ENCODE data around the gene LRP1B.
"Not testable (repeated sequence)": the region's sequence is repeated elsewhere in the genome, so short reads cannot be mapped to it uniquely, and the experiment has no call there.

Gene LRP1B

DNA sequence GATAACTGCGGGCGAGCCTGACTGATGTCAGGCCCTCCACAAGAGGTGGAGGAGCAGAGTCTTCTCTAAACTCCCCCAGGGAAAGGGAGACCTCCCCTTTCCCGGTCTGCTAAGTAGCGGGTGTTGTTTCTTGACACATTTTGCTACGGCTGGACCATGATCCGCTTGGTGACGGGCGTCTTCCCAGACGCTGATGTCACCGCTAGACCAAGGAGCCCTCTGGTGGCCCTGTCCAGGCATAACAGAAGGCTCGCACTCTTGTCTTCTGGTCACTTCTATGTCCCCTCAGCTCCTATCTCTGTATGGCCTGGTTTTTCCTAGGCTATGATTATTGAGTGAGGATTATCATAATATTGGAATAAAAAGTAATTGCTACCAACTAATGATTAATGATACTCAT is 1166.5 kb downstream of the LRP1B start:
- DNase-seq, result not testable (repeated sequence)

DNA sequence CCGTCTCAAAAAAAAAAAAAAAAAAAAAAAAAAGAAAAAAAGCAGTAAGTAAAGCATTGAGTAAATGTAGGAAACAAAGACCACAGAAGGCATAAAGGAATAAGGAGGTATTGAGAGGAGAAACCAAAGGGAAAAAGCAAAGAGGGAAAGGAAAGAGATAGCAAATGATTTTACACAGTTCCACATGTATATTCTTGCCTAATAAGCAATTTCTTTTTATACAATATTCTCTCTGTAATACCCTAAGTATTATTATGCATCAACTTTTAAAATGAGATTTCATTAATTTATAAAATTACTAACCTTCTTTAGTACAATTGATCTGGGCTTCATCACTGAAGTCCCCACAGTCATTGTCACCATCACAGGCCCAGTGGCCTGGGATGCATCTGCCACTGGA is 1180.9 kb downstream of the LRP1B start:
- DNase-seq, result no peak

DNA sequence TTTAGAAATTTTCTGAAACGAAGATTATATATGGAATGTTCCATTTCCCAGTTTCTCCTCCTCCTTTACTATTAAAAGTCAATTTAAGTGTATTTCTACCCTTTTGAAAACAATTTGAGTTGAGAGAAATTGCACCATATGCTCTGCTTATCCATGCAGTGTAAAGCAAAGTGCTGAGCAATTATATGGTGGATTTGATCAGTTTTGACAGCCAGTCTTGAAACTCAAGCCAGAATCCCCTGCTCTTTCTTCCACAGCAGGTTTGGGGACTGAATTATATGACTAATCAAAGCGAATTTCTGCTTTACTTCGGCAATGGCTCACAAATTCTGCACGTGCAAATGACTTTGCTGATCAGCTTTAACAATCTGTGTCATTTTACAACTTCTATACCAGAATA is 1183.6 kb downstream of the LRP1B start:
- DNase-seq, result no peak

DNA sequence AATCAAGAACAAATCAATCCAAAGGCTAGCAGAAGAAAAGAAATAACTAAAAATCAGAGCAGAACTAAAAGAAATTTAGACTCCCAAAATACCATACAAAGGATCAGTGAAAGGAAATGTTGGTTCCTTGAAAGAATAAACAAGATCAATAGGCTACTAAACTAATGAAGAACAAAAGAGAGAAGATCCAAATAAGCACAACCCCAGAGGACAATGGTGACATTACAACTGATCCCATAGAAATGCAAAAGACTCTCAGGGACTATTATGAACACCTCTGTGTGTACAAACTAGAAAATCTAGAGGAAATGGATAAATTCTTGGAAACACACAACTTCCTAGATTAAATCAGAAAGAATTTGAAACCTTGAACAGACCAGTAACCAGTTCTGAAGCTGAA is 1186.9 kb downstream of the LRP1B start:
- no peak for DNase-seq

DNA sequence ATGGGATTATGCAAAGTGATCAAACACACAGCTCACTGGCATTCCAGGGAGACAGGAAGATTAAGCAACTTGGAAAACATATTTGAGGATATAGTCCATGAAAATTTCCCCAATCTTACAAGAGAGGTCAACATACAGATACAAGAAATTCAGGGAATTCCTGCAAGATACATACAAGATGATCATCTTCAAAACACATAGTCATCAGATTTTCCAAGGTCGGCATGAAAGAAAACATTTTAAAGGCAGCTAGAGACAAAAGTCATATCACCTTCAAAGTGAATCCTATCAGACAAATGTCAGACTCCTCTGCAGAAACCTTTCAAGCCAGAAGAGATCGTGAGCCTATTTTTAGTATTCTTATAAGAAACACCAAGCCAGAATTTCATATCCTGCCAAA is 1188.5 kb downstream of the LRP1B start:
- DNase-seq, result no peak

DNA sequence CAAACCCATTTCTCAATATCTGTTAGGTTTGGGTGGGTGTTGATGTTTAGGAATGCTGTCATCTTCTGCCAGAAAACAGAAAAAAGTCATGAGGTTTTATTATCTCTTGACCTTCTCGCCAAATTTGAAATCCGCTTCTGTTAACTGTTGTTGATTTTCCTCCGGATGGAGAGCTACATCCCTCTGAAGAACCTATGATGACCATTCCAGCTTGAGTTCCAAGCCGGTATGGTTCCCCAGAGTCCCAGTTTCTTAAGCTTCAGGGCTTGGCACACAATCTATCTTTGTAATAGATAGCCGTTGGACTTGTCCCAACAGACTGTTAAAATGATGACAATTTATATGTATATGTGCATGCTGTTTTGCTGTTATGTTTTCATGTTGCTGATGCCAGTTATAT is 1201.0 kb downstream of the LRP1B start:
- no peak for DNase-seq

DNA sequence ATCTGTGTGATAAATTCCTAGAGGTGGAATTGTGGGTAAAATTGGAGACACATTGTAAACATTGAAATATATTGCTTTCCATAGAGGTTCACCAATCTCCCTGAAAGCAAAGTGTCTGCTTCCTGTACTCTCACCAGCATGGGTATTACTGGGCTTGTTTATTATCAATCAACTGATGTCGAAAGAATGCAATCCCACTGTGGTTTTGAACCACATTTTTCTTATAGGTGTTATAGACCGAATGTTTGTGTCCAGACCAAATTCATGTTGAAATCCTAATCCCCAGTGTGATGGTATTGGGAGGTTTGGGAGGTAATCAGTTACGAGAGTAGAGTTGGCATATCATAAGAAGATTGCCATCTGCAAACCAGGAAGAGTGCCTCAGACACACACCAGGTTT is 1212.4 kb downstream of the LRP1B start:
- DNase-seq, result no peak

DNA sequence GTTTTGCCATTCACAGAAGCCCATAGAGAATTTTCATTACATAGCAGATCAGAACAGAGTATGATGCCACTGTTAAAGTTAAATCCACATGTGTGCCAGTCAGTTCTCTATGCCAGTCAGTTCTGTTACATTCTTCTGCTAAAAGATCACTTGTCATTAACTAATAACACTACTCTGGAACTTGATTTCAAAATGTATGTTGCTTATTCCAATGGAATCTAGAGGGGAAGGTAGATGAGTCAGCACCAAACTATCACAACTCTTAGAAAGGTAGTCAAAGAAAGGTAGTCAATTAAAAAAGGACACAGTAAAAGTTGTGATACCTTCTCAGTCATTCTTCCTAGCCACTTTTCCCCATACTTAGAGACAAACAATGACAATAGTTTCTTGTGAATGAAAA is 1214.4 kb downstream of the LRP1B start:
- no peak for DNase-seq

DNA sequence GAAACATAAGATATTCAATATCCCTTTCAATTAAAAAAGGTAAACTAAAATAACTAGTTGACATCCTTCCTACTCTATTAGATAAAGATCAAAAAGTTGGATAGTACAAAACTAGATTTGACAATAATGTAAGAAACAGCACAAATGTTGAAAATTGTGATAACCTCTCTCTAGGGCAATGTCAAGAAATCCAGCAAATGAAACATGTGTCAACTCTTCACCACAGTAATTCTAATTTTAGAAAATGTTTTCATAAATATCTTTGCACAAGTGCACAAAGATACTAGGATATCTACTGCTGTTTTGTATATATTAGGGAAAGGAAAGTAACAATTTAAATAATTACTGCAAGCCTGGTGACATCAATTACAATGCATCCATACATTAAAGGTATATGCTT is 1220.1 kb downstream of the LRP1B start:
- no peak for DNase-seq

DNA sequence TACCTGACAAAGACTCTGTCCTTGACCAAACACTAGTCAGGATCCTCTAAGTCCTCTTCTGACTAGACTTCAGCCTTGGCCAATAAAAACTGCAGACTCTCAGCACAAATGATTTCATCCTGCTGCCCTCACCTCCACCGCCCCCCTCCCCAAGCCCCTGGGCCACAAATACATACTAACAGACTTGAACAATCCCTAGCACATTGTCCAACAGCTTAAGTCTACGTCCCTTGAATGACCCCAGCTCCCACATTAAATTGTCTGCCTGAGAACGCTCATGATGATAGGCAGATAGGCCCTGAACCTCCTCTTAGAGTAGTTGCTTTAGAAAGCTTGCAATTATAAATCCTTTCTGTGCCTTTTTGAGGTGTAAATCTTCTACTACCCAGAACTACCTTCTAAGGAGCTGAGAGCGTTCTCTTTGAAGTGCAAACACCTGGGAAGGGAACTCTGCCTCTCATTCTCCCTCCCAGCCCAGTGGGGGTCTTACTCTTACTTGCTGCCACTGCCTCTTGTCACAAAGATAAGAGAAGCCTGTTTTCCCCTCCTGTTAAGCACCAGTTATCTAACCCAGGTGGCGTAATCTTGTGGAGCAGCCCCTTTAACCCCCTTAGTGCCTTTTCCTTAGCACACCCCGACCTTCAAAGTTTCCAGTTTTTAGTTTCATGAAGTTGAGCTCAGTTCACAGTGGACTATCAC is 1225.6 kb downstream of the LRP1B start:
- no peak for DNase-seq

DNA sequence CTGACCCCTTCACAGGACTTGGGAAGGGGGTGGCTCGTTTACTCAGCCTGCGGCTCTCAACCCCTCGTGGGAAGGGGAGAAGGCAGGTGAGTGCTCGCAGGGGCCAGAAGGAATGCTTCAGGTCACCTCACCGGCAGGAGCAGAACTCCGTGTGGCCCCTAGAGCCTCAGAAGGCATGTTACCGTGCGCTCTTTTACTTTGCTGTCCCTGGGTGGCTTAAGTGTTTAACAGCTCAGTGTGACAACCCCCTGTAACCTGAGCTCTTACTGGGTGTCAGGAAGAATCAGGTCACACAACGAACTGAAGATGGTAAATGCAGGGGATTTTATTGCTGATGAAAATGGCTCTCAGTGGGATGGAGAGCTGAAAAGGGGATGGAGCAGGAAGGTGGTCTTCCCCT is 1235.4 kb downstream of the LRP1B start:
- DNase-seq, result no peak

DNA sequence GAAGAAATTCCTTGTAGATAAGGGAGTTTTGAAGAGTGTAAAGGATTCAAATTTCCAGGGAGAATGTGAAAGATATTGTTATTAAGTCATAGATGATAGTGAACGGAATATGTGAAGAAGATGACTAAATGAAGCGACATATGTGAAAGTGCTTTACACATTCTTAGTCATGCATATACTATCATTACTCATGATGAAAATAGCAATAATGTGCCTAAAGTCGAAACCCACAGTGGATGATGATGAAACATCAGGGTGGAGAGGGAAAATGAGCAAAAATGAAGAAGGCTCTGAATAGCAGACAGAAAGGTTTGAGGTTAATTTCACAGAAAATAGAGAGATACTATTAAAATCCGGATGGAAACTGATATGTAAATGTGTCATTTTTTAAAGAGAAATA is 1237.1 kb downstream of the LRP1B start:
- no peak for DNase-seq

DNA sequence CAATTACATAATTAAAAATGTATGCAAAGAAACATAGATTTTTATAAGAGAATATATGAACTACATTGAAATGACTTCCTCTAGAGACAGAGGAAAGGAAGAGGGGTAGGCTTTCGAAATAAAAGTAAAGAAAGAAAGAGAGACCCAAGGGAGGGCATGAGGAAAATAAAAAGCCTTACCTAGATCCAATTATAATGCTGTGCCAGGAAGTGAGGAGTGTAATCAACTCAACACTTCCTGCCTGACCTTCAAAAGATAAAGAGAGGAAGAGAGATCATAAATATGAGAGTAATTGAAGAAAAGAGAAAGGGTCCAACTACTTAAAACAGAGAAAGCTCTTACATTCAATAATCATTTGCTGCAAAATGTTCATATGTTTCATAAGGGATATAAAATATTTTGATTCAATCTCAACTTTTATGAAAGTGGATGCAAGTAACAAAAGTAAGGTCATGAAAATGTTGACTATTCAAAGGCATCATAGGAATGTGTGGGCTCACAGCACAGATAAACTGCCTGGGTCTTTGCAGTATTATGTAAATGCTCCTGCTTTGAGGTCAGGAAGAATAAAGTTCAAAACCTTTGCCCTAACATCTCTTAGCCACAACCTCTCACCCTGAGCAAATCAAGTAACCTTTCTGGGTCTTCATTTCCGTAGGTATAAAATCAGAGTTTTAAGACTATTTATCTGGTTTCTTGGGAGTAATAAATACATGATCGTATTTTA is 1237.7 kb downstream of the LRP1B start:
- DNase-seq, result no peak

DNA sequence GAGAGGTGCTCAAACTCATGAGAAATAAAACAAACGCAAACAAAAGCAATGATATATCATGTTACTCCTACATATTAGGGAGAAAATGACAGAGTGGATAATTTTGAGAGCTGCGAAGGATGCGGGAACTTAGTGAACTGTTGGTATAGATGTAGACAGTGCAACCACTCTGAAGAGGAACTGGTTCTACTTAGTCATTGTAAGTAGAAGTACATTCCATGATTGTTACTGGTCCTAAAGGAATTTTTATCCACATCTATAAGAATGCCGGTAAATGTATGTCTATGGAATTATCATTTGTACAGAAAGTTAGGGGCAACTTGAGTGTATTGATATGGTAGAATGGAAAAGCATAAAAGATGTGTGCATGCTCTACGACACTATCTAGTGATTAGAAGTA is 1238.4 kb downstream of the LRP1B start:
- DNase-seq, result no peak

DNA sequence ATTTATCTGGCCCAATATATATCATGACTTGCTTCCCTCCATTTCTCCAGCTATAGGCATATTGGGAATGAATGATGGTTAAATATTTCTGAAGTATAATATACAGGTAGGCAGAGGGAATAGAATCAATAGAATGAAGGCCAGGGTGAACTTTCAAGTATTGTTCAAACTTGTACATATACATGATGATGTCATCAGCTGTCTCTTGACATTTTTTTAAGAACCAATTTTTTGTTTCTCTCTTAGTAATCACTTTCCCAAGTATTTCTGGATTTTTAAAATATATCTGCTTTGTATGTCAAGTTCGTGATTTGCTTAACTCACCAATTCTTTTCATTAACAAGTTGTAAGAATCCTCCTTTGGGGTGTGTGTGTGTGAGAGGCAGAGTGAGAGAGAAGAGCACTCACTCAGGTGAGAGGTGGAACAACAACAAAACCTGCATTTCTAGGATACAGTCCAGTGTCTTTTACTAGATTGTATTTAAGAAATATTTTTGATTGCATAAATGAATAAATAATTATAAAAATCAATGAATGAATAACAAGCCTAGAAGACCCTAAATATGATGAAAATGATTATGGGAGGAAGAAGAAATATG is 1239.1 kb downstream of the LRP1B start:
- no peak for DNase-seq

DNA sequence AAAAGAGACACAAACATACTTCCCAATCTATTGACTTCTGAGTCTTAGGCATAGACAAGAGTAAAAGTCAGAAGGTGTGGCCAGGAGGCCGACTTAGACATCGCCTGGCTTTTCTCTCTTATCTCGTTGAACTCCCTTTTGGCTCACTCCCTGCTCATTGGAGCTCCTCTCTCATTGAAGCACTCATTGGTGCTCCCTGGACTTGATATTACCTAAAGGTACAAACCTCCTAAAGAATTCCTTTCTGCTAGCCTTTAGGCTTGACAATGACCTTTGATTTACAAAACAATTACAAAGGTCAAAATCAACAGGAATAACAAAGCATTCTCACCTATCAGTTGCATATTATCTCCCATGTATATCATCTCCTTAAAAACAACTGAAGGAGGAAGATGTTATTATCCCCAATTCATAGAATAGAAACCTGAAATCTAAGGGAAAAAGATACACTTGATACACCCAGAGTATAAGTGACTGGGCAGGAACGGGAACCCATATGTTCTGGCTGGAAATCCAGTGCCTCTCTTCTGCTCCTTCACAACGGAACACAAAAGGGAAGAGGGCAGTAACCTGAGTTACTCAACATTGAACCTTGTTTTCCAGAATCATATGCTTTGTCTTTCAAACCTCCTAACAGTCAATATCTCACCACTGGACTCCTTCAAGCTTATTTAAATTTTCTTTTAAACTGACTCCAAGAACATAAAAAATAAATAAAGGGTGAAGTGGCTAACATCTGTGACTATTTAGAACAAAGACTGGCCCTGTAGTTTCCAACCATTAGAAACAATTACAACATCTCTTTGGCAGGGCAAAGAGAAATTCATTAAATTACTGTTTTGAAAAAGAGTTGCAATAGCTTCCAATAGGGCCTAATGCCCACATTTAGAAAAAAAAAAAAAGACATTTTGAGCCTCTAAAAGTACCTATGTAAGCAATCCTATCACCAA is 1247.9 kb downstream of the LRP1B start:
- DNase-seq, result no peak

DNA sequence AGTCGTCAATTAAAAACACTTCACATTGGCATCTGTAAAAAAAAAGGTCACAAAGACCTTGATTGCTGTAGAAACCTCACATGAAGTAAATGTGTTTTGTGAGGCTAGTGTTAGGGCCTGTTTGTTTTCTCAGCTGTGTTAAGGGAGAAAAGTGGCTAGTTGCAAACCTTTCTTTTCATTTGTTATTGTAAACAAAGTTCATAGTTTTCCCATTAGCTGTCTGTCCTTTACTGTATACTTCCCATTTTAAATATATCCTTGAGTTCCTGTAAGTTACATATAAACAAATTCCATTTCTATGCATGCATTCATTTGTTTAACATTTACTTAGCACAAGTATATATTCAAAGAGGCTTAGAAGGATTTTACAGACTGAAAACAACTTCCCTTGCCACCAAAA is 1250.2 kb downstream of the LRP1B start:
- no peak for DNase-seq

DNA sequence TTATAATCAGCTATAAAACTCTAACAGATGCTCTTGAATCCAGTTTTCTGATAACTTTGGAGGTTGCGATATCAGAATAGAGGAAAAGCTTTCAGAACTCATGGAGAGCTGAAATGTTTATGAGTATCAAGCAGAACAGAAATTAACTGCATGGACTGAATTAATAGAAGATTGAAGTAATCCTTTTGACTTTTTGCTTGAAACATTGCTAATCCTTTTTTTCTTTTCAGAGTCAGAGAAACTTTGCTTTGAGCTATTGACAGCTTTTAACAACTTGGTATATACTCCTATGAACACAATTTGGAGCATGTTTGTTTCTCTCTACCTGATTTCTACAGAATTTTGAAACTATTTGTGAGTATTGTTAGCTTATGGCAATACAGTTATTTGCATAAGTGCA is 1254.8 kb downstream of the LRP1B start:
- DNase-seq, result no peak

DNA sequence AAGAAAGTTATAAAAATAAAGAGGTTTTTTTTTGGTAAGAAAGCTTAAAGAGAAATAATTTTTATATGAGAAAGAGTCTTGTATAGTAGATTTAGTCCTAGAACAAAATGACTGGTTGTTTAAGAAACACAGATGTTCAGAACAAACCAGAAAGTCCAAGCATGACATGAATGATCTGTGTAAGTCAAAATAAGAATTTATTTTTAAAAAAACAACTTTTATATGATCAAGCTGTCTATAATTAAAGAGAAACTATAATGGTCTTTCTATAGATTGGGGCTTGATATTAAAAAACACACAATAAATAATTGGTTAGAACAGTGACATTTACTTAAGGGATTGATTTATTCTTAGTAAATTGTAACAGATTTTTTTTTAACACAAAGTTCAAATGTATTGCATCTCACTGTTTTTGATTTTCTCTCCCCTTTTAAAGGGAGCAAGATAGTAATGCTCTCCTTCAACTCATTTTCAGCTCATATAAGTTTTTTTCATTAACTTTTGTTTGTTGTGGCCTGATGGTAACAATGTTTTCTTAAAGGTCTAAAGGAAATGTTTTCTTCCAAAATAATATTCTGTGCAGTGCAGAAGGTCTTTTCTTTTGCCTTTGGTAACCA is 1256.8 kb downstream of the LRP1B start:
- DNase-seq, result no peak

DNA sequence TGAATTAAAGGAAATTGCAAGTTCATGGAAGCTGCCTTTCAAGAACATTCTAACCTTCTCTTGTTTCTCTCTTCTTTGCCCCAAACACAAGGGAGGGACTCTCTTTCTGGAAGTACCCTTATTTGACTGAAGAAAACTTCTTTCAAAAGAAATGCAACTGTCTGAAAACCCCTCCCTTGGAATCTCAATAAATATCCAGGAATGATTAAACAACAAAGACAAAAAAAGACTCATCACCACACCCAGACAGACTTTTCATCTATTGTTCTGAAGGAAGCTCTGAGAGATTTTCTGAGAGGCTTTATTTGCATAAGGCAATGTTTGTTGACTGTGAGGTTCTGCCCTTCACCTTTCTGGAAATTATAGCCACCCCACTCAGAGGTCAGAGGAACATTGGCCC is 1260.9 kb downstream of the LRP1B start:
- DNase-seq, result no peak

DNA sequence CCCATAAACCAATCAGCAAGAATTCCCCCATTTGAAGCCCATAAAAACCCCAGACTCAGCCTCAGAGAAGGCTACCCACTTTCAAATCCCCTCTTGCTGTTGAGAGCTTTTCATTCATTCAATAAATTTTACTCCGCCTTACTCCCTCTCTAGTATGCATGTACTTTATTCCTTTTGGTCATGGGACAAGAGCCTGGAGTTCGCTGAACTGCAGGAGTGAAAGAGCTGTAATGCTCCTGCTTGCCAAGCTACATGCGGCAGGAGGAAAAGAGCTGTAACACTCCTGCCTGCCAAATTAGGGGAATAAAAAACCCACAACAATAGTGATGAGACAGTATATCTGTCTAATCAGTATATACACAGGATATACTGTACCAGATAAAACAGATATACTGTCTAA is 1261.7 kb downstream of the LRP1B start:
- DNase-seq, result no peak

DNA sequence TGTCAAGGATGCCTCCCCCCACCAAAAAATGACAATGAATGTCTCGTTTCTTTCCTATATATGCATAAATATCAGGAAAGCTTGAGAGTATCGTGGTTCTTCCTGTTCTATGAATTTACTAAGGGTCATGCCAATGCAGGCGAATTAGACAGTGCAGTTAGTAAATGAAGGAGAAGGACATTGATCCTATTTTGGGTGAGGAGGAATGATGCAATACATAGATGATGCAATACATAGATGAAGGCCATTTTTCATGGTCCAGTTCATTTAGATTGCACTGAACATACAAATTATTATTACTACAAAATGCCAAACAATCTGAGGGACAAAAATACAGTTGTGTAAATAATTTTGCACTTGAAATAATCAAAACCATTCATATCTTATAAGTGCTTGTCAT is 1265.0 kb downstream of the LRP1B start:
- no peak for DNase-seq

DNA sequence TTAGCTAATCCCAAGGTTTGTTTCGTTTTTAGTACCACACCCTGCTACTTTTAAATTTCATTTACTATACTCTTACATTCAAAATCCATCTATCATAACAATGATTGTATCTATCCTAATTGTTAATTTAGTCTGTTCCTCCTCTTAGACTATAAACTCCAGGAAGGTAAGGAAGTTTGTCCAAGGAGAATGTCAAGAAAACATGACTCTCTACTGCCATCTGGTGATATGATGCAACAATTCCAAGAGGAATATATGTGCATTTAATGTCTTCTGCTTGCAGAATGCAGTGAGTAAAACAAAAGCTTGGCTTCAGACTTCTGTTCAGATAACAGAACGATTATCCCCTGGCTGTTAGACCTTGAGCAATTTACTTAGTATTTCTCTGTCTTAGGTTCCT is 1267.1 kb downstream of the LRP1B start:
- DNase-seq, result no peak
